ENCODE measurements around the gene SCNN1B.

Gene SCNN1B

DNA sequence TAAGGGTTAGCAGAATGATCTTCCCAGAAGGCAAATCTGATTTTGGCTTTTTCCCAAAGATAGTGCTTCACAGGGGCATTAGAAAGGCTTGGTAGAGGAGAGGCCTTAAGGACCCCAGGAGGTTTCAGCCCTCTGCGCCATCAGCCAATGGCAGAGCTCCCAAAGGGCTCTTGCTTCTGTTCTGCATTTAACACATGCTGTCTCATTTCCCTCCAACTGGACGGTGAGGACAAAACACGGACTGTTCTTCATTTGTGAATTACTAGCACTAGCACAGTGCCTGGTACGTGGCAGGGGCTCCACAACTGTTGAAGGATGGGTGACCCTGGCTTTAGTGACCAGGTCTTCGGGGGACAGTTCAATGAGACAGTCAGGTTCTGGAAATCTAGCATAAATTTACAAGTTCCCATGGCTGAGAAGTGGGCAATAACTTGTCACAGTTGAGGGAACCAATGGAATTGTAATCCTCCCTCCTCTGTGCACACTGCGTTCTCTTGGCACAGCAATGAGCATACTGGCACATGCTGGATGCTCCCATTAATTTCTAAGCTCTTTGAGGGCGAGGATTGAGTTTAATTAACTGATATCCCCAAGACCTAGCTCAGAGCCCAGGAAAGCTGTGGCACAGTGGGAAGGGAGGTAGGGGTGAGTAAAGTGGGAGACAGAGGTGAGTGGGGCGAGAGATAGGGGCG, 105.5 kb downstream of the SCNN1B start:
- DNase-seq (ENCODE audit: low spot score): no peak

DNA sequence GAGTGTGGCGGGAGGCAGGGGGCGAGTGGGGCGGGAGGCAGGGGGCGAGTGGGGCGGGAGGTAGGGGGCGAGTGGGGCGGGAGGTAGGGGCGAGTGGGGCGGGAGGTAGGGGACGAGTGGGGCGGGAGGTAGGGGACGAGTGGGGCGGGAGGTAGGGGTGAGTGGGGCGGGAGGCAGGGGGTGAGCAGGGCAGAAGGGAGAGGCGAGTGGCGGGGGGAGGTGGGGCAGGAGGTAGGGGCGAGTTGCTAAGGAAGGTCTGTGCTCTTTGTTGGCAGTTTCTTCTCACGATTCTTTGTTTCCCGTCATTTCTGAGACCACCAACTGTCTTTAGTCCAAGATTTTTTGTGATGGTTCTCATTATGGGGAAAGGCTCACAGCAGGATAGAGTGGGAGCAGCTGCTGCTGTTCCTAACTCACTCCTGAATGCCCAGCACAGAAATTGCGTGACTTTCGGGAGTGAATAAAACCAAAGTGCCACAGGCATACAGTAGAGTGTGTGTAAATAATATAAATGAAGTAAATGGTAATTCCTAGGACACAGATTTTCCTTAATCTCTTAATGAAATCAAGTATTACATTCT, 106.2 kb downstream of the SCNN1B start:
- DNase-seq (ENCODE audit: low spot score): no peak

DNA sequence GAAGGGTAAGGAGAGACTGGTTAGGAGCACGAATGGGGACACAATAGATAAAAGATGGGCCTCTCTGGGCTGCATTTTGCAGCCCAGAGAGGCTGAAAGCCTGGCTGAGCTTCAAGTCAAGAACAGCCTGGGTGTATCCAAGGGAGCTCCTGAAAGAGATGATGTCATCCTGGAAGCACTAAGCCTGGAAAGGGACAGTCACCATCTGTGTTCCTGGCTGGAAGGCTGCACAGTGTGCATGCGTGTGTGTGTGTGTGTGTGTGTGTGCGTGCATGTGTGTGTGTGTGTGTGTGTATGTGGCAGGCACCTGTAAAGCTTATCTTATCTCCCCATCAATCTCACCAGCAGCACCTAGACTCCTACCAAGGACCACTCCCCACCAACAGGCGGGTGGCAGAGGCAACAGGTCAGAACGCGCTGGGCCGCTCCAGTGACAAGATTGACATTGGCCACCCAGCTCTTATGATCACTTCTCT, 106.8 kb downstream of the SCNN1B start:
- no peak for DNase-seq (ENCODE audit: low spot score)

DNA sequence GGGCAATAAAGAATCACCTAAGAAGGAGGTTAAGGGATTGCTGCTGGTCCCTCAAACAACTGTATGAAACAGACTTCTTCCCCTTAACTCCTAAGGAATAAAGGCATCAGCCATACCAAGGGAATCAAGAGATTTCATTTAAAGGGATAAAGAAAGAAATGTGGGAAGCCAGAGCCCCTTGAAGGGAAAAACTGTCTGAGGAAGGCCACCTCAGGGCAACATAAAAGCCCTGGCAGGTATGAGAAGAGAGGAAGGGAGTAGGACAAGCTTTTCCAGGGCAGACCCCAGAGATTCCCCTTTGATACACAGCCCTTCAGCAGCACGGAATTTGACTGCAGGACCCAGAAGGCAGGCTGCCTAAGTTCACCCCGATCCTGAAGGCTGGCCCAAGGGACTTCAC, 107.4 kb downstream of the SCNN1B start:
- DNase-seq (ENCODE audit: low spot score): no peak

DNA sequence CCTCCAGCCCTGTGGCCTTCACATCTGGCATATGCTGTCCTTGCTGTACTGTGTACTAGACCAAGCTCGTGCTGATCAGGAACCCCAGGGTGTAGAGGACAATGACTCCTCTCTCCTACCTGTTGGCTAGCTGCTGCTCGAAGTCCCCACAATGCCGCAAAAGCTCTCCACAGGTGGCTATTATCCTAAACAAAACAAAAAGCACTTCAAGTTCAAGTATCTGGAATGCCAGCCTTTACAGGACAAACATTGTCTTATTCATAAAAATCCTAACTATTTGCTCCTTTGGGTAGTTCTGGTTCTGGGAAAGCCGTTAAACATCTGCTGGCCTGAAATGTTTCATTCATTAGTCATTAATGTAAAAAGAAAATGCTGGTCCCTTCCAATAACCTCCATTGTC, 108.1 kb downstream of the SCNN1B start:
- no peak for DNase-seq (ENCODE audit: low spot score)

DNA sequence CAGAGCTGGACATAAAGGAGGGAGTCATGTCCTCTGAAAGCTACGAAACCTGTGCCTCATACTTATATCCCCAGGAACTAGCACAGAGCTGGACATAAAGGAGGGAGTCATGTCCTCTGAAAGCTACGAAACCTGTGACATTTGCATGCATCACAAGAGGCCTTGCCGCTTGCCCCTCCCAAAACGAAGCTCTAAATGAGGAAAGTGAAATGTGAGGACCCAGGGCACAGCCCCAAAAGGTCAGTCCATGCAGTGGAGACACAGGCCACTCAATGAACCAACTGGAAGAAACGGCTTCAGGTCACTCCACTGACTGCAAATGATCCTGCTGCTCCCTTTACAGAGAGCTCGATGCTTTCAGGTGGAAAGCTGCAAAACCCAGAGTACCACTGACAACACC, 112.6 kb downstream of the SCNN1B start:
- no peak for DNase-seq (ENCODE audit: low spot score)

DNA sequence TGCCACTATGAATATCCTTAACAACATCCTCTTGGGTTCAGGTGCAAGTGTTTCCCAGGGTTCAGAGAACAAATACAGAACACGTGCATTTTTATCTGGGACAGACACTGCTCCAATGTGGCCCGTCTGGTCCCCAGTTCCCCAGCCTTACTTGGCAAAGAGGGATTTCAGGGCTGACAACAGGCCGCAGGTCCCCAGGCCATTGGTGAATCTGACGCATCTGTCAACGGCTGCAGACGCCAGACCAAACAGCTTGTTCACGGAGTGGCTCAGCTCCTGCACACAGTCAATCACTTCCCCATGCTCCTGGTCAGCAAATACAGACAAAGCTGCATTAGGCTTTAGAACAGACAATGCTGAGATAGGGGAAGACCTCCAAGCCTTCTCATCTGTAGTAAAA, 114.7 kb downstream of the SCNN1B start:
- no peak for DNase-seq (ENCODE audit: low spot score)

DNA sequence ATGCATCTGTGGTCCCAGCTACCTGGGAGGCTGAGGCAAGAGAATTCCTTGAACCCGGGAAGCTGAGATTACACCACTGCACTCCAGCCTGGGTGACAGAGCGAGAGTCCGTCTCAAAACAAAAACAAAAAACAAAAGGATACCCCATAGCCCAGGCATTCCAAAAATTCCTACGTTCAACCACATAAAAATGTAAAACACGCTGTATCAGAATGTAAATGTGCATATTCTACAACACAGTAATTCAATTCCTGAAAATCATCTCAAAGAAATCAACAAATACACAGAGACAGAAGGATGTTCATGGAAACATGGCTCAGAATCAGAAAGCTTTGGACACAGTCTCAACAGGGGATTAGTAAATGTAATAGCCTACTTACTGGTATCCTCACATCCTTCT, 117.9 kb downstream of the SCNN1B start:
- no peak for DNase-seq (ENCODE audit: low spot score)

DNA sequence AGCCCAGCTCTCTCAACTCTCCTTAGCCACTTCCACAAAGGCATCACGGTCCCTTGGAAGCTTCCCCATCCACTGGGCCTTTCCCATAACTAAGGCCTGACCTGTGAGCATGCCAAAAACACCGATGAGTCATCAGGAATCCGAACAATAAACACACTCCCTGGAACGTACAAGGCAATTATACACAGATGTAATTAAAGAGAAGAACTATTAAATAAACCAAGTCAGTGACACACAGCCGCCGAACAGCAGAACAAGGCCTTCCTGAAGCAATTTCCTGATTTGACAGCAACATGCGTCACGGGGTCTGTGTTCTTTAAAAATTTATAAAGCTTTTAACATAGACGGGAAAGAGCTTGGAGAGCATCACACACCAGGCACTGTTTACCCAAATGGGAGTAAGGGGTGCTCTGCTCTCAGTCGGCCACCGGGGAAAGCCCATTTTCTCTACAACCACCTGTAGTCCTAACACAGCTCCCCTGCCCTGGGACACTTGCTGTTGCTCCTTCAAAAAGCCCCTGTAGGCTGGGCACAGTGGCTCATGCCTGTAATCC, 121.5 kb downstream of the SCNN1B start:
- no peak for DNase-seq (ENCODE audit: low spot score)

DNA sequence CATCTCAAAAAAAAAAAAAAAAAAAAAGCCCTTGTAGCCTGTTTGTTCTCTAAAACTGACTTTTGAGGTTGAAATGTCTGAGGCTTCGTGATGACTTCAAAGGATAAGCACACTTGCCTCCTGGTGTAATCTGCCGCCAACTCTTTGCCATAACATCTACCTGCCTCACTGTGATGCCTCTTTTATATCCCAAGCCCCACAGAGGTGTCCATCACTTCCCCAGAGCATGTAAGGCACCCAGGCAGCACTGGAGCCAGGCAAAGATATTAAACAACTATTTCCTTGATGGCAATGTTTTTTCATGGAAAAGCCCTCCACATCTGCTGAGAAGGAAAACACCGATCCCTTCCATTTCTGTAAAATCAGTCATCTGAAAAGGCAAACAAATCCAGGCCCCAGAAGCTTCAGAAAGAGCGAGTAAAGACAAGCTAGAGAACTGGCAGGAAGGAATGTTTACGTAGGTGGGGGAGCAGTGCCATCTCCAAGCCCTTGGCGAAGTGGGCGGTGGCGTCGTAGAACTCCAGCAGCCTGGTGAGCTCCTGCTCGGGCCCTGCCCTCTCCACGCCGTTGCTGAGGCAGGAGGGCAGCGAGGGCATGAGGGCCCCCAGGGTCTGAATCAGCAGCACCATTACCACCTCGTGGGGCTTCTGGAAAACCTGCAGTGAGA, 122.3 kb downstream of the SCNN1B start:
- no peak for DNase-seq (ENCODE audit: low spot score)

DNA sequence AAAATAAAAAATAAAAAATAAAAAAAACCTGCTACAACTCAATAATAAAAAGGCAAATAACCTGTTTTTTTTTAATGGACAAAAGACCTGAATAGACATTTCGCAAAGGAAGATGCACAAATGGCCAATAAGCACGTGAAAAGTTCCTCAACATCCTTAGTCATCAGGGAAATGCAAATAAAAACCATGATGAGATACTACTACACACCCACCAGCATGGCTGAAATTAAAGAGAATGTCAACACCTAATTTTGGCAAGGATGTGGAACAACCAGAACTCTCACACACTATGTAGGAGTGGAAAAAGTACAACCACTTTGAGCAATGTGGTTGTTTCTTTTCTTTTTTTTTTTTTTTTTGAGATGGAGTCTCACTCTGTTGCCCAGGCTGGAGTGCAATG, 126.2 kb downstream of the SCNN1B start:
- no peak for DNase-seq (ENCODE audit: low spot score)
